Measurements from ENCODE around the gene WWTR1.

Gene WWTR1

DNA sequence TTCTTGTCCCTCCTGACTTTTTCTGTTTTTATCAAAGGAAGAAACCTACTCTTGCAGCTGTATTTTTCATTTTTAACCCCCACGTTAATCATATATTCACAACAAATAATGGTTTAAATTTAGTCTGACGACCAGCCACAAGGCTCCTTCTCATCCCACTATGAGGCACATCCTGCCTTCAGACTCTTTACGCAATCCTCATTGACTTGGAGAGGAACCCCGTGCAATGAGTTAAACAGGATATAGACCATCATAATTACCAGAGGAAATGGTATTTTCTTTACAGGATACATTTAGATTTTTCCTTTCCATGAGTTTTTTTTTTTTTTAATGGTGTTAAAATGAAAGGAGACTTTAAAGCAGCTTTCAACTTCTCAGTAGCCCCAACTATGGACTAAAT, 68.5 kb downstream of the WWTR1 start:
- no peak for DNase-seq

DNA sequence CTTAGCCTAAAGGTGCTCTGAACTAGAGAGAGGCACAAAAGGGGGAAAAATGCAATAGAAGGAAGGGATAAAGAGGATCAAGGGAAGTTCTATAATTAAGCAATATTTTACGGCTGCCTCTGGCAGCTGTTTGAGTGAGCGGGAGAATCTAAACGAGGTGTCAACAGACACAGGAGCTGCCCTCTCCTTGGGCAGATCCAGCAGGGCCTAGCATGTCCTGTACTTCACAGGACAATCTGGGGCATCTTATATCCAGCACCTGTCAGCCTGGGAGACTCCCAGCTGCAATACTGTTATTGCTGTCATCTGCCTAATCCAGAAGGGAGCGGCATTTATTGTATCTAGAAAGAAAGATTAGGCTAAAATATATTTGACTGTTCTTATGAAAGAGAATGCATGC, 68.9 kb downstream of the WWTR1 start:
- no peak for DNase-seq

DNA sequence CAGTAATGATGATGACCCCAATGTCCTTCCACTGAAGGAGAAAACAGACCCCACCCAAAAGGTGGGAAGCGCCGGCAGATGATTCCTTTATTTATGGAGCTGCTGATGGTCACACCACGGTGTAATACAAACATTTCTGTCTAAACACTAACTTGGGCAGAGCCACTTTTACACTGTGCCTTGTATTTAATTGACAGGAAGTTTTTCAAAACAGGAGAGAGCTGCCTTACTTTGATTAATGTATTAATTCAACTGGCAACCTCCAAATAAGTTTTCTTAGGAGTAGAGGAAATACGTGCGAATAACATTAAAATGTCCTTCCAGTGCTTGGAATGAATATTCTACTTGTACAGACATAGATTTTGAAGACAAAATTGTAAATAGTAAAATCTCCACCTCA, 70.4 kb downstream of the WWTR1 start:
- DNase-seq = no peak

DNA sequence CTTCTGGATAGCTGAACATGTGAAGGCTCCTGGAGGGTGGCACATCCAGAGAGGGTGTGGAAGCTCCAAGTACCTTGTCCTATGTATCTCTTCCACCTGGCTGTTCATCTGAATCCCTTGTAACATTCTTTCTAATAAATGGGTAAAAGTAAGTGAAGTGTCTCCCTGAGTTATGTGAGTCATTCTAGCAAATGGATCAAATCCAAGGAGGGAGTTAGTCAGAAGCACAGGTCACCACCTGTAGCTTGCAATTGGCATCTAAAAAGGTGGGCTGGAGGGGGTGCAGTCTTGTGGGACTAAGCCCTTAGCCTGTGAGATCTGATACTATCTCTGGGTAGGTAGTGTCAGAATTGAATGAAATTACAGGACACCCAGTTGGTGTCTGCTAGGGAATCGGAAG, 71.0 kb downstream of the WWTR1 start:
- no peak for DNase-seq

DNA sequence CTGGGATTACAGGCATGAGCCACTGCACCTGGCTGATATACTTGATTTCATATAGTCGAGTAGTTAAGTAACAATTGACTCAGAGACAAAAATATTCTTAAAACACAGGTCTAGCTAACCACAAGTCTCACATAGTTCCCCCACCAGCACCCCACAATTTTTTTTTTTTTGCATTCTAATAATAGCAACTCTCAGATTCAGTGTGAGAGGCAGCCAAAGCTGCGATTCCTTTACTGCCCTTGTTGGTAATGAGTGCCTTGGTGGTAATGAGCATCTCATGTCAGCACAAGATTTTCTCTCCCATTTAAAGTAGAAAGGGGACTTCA, 72.5 kb downstream of the WWTR1 start:
- DNase-seq = no peak

DNA sequence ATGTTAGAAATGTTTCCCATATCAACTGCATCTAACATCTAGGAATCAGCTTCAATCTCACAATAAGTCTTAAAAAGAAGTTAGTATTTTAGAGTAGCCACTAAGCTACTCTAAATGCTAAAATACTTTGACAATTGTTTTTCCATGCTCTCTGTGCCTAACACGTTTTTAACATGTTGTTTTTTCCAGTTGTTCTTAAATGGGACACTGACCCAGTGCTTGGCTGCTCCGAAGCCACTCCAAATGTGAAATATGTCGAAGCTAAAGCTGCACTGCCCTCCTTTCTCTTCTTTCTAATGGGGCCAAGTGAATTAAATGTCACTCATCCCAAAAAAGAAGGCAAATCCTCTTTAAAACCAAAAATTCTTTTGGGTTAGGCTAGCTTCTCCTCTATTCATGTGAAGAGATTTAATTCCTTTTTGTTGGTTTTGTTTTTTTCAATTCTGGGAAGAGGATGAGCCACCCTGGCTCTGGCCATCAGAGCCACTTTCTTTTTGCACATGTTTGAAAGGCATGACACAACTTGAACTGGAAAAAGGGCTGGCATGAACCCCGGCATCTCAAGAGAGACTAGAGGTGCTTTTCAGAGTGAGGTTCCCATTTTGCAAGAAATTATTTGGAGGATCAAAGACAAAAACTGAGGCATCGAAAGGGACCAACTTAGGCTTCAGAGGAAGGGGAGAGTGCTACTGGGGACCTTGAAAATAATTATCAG, 73.7 kb downstream of the WWTR1 start:
- DNase-seq = no peak

DNA sequence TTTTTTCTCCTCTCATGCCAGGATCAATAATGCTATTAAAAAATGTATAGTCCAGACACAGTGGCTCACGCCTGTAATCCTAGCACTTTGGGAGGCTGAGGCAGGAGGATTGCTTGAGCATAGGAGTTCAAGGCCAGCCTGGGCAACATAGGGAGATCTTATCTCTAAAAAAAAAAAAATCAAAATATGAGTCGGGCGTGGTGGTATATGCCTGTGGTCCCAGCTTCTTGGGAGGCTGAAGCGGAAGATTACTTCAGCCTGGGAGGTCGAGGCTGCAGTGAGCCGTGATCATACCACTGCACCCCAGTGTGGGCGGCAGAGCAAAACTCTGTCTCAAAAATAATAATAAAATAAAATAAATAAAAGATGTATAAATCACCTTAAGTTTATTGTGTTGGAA, 75.4 kb downstream of the WWTR1 start:
- DNase-seq = no peak

DNA sequence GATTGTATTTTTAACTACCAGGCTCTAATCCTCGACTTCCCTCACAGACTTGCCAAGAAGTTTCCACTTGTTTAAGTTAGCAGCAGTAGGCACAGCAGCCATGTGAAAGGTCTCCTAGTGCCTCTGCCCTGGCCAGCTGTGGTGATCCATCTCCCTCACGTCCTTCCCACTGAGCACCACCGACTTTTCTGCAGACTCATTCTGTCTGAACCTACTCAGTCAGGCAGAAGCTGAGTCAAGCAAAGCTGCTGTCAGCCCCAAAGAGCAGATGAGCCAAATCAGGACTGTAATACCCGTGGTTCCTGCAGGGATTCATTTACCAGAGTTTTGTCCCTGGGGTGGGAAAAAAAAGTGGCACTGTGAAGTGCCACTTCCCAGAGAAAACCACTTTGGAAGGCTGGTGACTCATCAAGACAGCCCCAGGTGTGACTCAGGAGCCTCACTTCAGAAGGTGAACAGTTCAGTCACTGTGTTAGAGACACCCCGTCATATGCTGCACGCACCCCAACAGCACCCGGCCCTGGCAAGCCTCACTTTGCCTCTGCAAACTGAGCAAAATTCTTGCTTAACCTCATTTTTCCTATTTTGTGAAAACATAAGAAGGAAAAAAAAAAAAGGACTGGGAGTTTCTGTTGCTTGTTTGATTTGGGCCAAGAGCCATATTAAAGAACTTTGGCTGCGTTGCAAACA, 76.0 kb downstream of the WWTR1 start:
- DNase-seq = no peak

DNA sequence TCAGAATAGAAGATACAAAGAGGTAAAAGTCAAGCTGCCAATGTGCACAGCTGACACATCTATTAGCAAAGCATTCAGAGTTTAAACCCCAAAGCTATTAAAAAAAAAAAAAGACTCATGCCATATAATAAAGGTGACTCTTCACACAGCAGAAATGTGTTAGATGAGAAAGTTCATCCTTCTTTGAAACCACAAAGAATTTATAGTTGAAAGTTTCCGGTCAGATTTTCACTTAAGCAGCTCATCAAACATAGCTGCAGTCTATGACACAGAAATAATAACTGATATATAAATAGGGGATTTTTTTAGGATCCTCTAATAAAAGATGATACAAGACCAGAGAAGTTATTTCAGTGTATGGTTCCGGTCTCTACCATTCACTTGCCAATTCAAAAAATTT, 76.6 kb downstream of the WWTR1 start:
- DNase-seq = no peak

DNA sequence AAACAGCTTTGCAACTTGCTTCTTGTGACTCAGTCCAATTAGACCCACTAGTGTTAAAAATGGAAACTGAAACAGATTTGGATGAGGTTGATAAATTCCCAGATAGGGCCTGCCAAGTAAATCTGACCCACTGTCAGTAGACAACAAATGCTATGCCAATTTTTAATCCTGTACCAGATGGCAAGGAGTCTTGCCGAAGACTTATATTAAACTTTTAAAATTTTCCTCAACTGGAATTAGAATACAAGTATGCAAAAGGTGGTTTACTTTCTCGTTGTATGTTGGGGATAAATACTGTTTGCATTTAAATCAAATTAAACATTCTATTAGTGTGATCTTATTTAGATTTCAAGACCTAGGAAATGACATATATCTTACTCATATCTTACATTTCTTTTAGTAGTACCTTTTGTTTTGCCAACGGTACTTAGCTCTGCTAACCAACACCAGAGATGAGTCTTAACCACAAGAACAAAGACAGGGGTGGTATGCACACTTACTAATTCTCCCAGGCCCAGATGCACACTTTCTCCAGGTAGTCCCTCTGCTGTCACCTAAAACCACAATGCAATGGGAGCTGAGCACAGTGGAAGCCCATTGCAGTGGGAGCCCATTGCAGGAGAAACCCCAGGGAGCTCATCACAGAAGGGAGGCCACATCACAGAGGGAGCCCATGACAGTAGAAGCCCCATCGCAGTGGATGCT, 77.8 kb downstream of the WWTR1 start:
- DNase-seq = peak in 1 of 2 experiments; percentile 4

DNA sequence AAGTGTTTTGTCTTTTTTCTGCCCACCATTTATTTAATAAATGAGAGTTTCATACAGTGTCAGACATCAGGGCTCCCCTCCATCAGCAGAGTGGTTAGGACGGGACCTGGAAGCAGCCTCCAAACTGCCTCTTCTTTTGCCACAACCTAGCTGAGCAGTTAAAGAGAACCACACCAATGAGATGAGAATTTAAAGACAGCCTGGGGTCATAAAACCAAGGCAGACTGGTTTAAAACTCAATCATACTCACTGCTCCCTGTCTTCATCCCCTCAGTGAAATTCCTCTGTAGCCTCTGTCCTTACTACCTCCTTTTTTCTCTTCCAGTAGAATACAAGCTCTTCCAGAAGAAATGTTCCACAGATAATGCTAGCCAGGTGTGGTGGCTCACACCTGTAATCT, 78.7 kb downstream of the WWTR1 start:
- DNase-seq = no peak

DNA sequence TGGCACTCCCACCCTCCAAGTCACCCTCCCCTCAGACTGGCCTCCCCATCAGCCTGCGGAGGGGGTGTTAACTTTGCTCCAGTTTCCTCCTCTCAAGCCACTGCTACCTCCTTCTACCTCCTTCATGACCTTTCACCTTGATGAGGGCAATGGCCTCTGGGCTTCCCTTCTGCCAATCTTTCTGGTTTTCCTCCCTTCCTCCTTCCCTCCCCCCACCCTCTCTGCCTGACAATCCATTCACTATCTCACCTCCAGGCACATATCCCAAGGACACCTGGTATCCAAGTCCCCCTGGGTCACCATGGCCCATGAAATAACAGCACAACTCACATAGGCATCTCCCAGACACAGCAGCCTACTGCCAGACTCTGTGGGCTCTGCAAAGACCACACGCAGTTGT, 80.0 kb downstream of the WWTR1 start:
- DNase-seq = no peak

DNA sequence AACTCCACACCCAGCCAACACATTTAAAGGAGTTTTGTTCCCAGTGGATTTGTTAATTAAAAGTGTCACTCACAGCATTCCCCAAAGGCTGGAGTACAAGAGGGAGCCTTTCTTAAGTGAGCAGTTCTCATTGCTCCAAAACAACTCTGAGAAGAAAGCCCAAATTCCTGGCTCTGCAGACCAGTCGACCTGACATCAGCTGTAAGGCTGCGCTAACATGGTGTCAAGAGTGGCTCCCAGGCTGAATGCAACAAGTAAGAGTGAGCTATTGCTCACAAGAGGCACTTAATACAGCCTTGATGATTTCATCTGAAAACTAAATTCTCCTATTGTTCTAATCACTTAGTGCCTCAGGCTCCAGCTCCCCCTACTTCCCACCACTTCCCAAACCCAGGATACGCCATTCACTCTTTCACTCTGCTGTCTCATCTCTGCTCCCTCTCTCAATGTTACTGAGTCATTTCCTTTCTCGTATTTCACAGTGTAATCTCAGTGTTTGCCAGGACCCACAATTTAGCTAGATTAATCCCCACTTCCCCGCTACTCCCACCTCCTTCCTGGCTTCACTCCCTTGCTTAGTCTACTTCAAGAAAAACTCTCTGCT, 81.8 kb downstream of the WWTR1 start:
- peak in 1 of 2 experiments; percentile 11 for DNase-seq

DNA sequence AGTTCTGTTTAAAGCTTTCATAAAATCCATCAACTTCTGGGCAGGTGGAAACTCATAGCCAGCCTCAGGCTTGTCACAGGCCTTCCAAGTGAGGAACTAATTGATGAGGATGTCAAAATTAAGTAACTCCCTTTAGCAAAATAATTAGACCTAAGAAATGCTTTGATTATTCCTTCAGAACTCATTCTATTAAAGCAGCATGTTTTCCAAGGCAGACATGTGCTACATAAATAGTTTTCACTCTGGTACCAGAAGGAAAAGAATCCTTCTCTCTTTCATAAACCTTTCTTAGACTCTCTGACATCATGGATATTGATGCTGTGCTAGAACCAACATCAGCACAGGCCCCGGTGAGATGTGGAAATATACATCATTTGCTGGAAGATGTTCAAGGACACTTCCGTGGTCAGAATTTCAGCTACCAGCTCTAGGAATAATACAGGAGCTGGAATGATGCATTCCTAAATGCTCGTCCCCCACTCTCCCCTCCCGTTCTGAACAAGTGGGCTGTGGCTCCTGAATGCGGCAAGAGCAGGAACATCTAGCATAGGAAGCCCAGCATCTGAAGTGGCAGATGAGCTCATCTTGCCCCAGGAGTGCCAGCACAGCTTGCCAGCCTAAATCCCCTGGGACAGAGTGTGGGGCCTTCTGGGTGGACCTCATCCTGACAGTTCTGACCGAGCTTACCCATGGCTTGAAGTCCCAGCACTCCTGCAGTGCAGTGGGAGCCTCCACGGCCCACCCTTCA, 82.4 kb downstream of the WWTR1 start:
- no peak for DNase-seq

DNA sequence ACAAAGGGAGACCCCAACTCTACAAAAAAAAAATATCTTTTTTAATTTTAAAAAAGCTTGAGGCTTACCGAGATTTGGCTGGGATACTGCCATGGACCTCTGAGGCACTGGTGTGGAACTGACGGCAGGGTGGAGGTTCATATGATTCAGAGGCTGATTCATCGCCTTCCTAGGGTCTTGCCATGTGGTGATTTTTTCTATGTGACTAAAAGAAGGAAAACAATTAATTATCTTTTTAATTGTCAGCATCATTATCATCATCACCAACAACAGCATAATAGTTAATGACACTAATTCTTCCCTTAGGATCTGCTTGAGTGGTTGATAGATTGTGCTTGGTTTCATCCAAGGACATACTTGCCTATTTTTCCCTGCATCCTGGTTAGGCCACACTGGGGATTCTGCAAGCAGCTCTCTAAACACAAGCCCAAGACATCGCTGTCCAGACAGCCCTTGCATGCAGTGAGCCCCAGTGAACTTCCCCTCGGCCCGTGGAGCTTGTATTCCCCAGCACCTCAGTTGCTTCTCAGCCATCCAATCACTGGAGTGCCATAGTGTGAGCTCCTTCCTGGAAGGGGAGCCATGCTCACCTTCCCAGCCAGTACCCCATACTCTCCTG, 84.9 kb downstream of the WWTR1 start:
- DNase-seq = no peak

DNA sequence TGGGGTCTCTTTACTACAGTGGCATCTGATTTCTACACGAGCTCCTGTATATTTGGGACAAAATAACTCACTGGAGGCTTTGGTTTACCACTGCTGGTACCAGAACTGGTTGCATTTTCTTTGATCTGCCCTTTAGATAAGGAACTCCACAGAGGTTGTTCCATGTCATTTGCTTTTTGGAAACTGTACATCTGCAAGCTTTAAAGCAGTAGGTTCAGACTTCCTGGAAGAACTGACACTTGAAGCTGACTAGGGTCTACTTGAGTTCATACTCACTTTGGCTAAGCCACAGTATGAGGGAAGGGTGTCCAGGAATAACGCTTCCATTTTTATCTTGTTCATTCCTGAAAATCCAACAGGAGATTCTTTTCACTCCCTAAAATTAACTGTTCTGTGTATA, 86.4 kb downstream of the WWTR1 start:
- no peak for DNase-seq

DNA sequence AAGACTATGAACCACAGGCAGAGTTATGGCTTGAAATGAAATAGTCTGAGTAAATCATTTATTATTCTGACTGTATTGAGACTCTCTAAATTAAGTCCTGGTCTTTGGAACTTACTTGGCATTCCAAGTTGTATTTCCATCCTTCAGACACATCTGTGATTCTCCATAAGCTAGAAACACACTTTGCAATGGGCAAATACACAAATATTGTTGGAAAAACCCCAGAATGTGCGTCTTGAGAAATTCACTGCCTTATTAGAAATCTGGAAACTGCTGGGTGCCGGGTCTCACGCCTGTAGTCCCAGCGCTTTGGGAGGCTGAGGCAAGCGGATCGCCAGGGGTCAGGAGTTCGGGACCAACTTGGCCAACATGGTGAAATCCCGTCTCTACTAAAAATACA, 87.8 kb downstream of the WWTR1 start:
- DNase-seq = no peak

DNA sequence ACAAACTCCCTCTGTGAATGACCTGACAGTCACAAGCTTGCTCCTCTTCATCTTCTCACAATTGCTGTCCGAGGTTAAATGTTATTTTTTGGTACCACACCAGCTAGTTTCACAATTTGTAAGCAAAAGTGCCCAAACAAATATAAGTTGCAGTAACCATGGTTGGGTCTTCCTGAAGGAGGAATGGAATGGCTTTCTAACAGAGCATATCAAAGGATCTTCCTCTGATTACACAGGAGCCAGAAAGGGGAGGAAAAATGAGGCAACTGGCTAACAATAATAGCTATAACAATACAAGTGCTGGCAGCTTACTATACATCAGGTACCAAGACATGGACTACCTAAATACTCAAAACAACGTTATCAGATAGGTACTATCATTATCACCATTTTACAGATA, 90.4 kb downstream of the WWTR1 start:
- DNase-seq = no peak

DNA sequence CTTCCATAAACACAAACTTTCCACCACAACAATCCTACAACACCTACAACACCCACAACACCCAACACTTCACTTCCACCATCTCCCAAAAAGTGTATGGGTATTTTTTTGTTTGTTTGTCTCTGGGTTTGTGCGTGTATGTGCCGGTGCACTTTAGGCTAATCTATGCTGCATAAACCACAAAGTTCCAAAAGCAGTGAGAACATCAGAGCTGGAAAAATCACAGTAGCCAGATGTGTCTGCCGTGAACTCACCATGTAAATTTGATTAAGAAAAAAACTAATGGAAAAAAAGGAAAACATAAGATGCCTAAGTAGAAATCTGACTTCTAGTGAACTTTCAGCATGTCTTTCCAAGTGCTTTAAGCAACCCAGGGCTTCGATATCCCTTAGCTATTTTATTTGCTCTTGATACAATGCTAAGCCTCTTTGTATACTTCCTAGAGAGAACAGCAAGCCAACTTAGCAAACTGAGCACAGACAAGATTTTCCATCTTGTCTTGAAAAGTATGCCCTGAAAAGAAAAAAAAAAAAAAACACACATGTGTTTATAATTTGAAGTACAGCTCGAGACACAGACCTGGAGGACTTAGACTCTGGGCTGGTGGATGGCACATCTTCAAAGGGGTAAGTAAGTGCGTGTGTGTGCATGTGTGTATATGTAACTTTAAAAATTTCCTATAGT, 91.4 kb downstream of the WWTR1 start:
- no peak for DNase-seq

DNA sequence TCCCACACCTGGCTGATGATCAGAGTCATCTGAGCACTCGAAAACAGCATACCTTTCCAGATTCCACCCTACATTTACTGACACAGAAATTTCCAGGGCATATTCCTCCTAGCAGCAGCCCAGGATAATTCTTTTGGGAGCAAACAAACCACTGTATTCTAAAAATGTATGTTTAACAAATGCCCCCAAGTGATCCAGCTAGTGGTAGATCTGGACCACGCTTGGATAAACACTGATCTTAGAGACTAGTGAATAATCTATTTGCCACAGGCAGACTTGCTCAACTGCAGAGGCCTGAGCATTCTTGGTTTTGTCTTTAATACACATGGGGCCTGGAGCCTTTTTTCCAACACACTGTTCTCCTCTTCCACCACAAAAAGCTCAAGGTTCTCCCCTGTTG, 93.7 kb downstream of the WWTR1 start:
- no peak for DNase-seq

DNA sequence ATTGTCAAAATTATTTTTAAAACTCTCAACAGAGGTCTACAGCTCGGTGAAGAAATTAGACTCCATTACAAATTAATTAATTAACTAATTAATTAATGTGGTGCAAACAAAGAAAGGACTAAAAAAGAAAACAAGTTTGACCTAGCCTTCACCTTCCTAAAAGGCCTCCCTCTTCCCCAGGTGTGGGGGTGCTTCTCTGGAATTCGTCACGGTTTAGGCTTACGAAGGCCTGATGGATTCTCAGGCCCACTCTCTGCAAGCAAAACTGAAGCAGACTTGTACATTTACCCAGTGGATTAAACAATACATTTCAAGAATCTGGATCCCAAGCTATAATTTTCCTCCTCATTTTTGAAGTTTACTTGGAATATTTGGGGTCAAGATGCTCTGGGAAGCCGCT, 94.7 kb downstream of the WWTR1 start:
- DNase-seq = no peak

DNA sequence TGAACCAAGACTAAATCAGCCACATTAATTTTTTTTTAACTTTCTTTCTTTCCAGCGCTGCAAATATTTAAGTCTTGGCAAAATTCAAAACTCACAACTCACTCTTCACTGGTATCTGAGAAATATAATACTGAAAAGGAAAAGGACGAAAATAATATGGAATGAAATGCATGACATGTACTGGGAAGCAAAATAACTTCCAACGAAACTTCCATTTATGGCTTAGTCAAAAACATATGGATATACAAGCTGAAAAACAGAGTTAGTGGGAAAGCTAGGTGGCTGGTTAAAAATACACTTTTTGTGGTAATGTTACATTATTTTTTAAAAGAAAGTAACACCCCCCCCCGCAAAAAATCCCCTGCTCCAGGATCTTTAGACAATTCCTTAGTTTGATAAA, 97.2 kb downstream of the WWTR1 start:
- DNase-seq = no peak

Data from activated CD4-positive, alpha-beta T cell treated with anti-CD3 and anti-CD28 coated beads, Interleukin-2, amount 50 U/mL, for 48 hours (primary cell).